22Rv1 (cell line): Measurements from ENCODE around the gene ATXN10.
A peak's percentile ranks its signal among the peaks of the same experiment; 100 is the strongest.

Experiments
- H3K27ac ChIP-seq: fragments of 450-650 bp; 2 replicates; pipeline ENCODE4 v1.5.1; 2017
- CTCF ChIP-seq: fragments of 450-650 bp; IDR thresholded peaks from 2 replicates; pipeline ENCODE4 v1.5.1; 2017; ENCODE audit warnings: mild to moderate bottlenecking
- ZFX ChIP-seq: fragments of 450-650 bp; IDR thresholded peaks from 2 replicates; pipeline ENCODE4 v1.6.1; 2017; ENCODE audit warnings: antibody characterized with exemption, borderline replicate concordance

Gene ATXN10

GRCh38 chr22:45718391-45718790 lies 46.8 kb downstream of the ATXN10 start:
- no peak overlapping the region for H3K27ac ChIP-seq
- TF ChIP-seq CTCF (no peak), ZFX (no peak)

GRCh38 chr22:45720839-45721378 lies 49.3 kb downstream of the ATXN10 start:
- TF ChIP-seq CTCF (no peak), ZFX (no peak)
- H3K27ac ChIP-seq: no peak overlapping the region

GRCh38 chr22:45722006-45722405 lies 50.4 kb downstream of the ATXN10 start:
- no peak for TF ChIP-seq ZFX
- TF ChIP-seq CTCF: no peak
- H3K27ac ChIP-seq: no peak overlapping the region

- H3K27ac ChIP-seq: no peak overlapping the region
- no peak for TF ChIP-seq ZFX
- no peak for TF ChIP-seq CTCF
Measured at GRCh38 chr22:45726081-45726480, 54.4 kb downstream of the ATXN10 start.

- no peak overlapping the region for H3K27ac ChIP-seq
- TF ChIP-seq ZFX: no peak
- TF ChIP-seq CTCF: no peak
Measured at GRCh38 chr22:45731041-45731797, 59.6 kb downstream of the ATXN10 start.

- H3K27ac ChIP-seq: no peak overlapping the region
Measured at GRCh38 chr22:45731798-45732495, 60.3 kb downstream of the ATXN10 start.

More at GRCh38 chr22:45731798-45732495, 60.3 kb downstream of the ATXN10 start:
- TF ChIP-seq CTCF (peak; percentile 21; the same call in 1 of the 2 replicates), ZFX (no peak)
